OCI-LY7 (cell line): ENCODE results near the gene ULK4.

Experiments used
- EZH2phosphoT487 ChIP-seq: fragments of 200-600 bp; sonication (generic); IDR thresholded peaks from 2 replicates; pipeline ENCODE4 v1.6.1; 2018; ENCODE audit warnings: low read depth, borderline replicate concordance, mild to moderate bottlenecking, mixed run types, antibody characterized with exemption, low read length, moderate library complexity, mixed read lengths
- TF ChIP-seq, protein P1 (sequence below): fragments of 200-600 bp; sonication (generic); conservative IDR thresholded peaks from 2 replicates; pipeline ENCODE4 v1.5.1; 2014; ENCODE audit warnings: mild to moderate bottlenecking, antibody characterized with exemption, low read length, moderate library complexity, mixed read lengths

DNA sequence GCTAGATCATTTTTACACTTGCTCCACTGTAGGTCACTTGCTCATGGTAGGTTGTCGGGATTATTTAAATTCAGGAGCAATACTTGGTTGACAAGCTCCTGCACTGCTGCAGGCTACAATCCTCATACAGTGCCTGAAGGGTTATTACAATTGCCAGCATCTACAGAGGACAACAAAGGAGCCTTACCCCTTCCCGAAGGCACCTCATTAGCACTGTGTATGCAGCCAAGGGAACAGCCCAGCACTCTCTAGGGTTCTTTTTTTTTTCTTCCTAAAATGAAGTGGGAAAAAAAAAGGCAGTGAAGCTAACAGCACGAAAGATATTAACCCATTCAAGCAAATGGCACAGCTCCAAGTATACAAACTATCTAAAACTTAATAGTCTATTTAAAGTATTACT is 142.7 kb downstream of the ULK4 start:
- TF ChIP-seq, protein P1, sequence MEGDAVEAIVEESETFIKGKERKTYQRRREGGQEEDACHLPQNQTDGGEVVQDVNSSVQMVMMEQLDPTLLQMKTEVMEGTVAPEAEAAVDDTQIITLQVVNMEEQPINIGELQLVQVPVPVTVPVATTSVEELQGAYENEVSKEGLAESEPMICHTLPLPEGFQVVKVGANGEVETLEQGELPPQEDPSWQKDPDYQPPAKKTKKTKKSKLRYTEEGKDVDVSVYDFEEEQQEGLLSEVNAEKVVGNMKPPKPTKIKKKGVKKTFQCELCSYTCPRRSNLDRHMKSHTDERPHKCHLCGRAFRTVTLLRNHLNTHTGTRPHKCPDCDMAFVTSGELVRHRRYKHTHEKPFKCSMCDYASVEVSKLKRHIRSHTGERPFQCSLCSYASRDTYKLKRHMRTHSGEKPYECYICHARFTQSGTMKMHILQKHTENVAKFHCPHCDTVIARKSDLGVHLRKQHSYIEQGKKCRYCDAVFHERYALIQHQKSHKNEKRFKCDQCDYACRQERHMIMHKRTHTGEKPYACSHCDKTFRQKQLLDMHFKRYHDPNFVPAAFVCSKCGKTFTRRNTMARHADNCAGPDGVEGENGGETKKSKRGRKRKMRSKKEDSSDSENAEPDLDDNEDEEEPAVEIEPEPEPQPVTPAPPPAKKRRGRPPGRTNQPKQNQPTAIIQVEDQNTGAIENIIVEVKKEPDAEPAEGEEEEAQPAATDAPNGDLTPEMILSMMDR = no peak
- TF ChIP-seq EZH2phosphoT487 = no peak
